Fibroblast of lung (primary cell): ENCODE data around the gene KRT76. TPM values are rescaled to one million over a fixed set of nuclear protein-coding genes. Genes with fewer than 3 reads are reported as not detected.

Experiments used
- DNase-seq, 2 donors: peaks; one replicate each; pipeline versions ENCODE4 v3.0.0 to v3.0.0-alpha.2; 2010; ENCODE audit warnings: low read depth in 2 of 2
- H2AFZ ChIP-seq: 2 replicates; pipeline ENCODE4 v1.5.1; 2012; ENCODE audit warnings: low read length, control low read depth, inconsistent platforms
- H3K27ac ChIP-seq: 2 replicates; pipeline ENCODE4 v1.5.1; 2011; ENCODE audit warnings: low read length, control low read depth; ENCODE audit not compliant: insufficient read depth
- H3K27me3 ChIP-seq: 2 replicates; pipeline ENCODE4 v1.5.1; 2011; ENCODE audit warnings: mild to moderate bottlenecking, low read length; ENCODE audit not compliant: control insufficient read depth, insufficient read depth
- H3K36me3 ChIP-seq: 2 replicates; pipeline ENCODE4 v1.5.1; 2011; ENCODE audit warnings: low read length; ENCODE audit not compliant: control insufficient read depth, insufficient read depth
- H3K4me1 ChIP-seq: 2 replicates; pipeline ENCODE4 v1.5.1; 2011; ENCODE audit warnings: low read length; ENCODE audit not compliant: control insufficient read depth, insufficient read depth; ENCODE audit errors: extremely low read depth
- H3K4me2 ChIP-seq: 2 replicates; pipeline ENCODE4 v1.5.1; 2011; ENCODE audit warnings: low read length, control low read depth; ENCODE audit not compliant: insufficient read depth; ENCODE audit errors: extremely low read depth
- H3K4me3 ChIP-seq, 4 experiments: fragments of 200-600 bp in 1 of 4; sonication (generic) in 1 of 4; replicated peaks in 1 of 4; 2 replicates each; pipeline ENCODE4 v1.5.1; 2011 to 2016; ENCODE audit warnings: low read length in 4 of 4, low read depth in 3 of 4, mild to moderate bottlenecking in 3 of 4, control low read depth in 2 of 4, inconsistent platforms in 1 of 4, mixed read lengths in 1 of 4; ENCODE audit not compliant: insufficient read depth in 1 of 4; ENCODE audit errors: control extremely low read depth in 1 of 4
- H3K79me2 ChIP-seq: 2 replicates; pipeline ENCODE4 v1.5.1; 2012; ENCODE audit warnings: mild to moderate bottlenecking, low read length, inconsistent platforms; ENCODE audit not compliant: control insufficient read depth, insufficient read depth
- H3K9ac ChIP-seq: 2 replicates; pipeline ENCODE4 v1.5.1; 2011; ENCODE audit warnings: mild to moderate bottlenecking, low read length, control low read depth; ENCODE audit not compliant: insufficient read depth
- H3K9me3 ChIP-seq: 2 replicates; pipeline ENCODE4 v1.5.1; 2012; ENCODE audit warnings: low read depth, low read length; ENCODE audit not compliant: control insufficient read depth, insufficient read depth
- H4K20me1 ChIP-seq: 2 replicates; pipeline ENCODE4 v1.5.1; 2011; ENCODE audit warnings: low read length; ENCODE audit not compliant: control insufficient read depth, insufficient read depth; ENCODE audit errors: extremely low read depth
- EZH2 ChIP-seq: IDR thresholded peaks from 2 replicates; pipeline ENCODE4 v1.5.1; 2012; ENCODE audit warnings: low read length, control low read depth, mild to moderate bottlenecking; ENCODE audit errors: missing control alignments
- polyA plus RNA-seq, 2 donors: library from polyadenylated mRNA; depleted of rRNA in 1 of 2; stranded (reverse) in 1 of 2; unstranded in 1 of 2; fragments of >200 nt; gene quantifications; 2 replicates each; pipeline ENCODE4 v1.2.1, GENCODE V29; 2011 to 2012; ENCODE audit warnings: missing spikeins in 1 of 2
- total RNA-seq: library from RNA; depleted of rRNA; stranded (reverse); fragments of >200 nt; gene quantifications from 2 replicates; pipeline ENCODE4 v1.2.1, GENCODE V29; 2014
- TF ChIP-seq, protein P1 (sequence below), 2 donors: IDR thresholded peaks in 1 of 2; conservative IDR thresholded peaks in 1 of 2; 1 replicate in 1 of 2; 2 replicates in 1 of 2; pipeline ENCODE4 v1.5.1; 2011 to 2012; ENCODE audit warnings: low read length in 2 of 2, control low read depth in 1 of 2, inconsistent platforms in 1 of 2, low read depth in 1 of 2, mild to moderate bottlenecking in 1 of 2

Gene KRT76
- total and polyA plus RNA-seq, 2 donors (not counting 1 experiment from before 2014, with no cell fraction given), result not detected

DNA sequence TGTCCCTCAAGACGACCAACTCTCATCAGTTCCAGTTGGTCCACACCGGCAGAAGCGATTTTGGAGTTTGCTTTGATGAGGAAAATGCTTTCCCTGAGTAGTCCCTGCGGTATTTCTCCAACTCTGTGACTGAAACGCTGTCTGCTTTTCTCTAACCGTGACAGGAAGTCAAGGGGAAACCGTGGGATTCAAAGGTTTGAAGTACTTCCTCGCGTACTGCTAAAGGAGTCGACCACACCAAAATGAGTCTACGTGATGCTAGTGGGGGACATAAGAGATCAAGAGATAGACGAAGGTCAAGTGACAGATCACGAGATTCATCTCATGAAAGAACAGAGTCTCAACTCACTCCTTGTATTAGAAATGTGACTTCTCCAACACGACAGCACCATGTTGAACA lies 28.6 kb downstream of the KRT76 start:
- DNase-seq, result no peak
- H3K9ac ChIP-seq, result no peak overlapping the region
- no peaks in the 10 kb centered on the region for H3K9me3 ChIP-seq
- no peaks in the 10 kb centered on the region for H3K36me3 ChIP-seq
- no peak overlapping the region for H2AFZ ChIP-seq
- H3K79me2 ChIP-seq, result no peaks in the 10 kb centered on the region
- H3K27ac ChIP-seq, result no peak overlapping the region
- no peaks in the 10 kb centered on the region for H4K20me1 ChIP-seq
- H3K4me1 ChIP-seq, result no peaks in the 10 kb centered on the region
- no peak for TF ChIP-seq EZH2
- TF ChIP-seq, protein P1, sequence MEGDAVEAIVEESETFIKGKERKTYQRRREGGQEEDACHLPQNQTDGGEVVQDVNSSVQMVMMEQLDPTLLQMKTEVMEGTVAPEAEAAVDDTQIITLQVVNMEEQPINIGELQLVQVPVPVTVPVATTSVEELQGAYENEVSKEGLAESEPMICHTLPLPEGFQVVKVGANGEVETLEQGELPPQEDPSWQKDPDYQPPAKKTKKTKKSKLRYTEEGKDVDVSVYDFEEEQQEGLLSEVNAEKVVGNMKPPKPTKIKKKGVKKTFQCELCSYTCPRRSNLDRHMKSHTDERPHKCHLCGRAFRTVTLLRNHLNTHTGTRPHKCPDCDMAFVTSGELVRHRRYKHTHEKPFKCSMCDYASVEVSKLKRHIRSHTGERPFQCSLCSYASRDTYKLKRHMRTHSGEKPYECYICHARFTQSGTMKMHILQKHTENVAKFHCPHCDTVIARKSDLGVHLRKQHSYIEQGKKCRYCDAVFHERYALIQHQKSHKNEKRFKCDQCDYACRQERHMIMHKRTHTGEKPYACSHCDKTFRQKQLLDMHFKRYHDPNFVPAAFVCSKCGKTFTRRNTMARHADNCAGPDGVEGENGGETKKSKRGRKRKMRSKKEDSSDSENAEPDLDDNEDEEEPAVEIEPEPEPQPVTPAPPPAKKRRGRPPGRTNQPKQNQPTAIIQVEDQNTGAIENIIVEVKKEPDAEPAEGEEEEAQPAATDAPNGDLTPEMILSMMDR (conservative IDR thresholded peaks at IDR 0.05 in 1 of 2, IDR thresholded peaks at IDR 0.05 in 1 of 2; ENCODE audit: low read depth in 1 of 2, low read length in 2 of 2), result no peak
- no peaks in the 10 kb centered on the region for H3K27me3 ChIP-seq
- H3K4me3 ChIP-seq, result no peak overlapping the region
- H3K4me2 ChIP-seq, result no peak overlapping the region

DNA sequence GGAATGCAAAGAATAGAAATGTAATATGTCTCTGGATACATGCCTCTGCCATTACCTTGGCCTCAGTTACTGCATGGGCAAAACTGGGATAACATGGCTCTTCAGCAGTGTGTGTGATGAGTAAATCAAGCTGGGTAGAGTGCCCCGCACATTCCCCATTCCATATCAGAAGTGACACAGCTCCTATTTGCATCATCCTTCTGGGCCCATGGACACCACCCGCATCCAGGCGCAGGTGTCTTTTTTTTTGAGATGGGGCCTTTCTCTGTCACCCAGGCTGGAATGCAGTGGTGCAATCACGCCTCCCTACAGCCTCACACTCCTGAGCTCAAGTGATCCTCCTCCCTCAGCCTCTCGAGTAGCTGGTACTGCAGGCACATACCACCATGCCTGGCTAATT lies 31.6 kb downstream of the KRT76 start:
- TF ChIP-seq, protein P1 (conservative IDR thresholded peaks at IDR 0.05 in 1 of 2, IDR thresholded peaks at IDR 0.05 in 1 of 2; ENCODE audit: low read depth in 1 of 2, low read length in 2 of 2), result no peak
- no peak for TF ChIP-seq EZH2
- Histone ChIP-seq H3K9ac (no peak overlapping the region), H3K4me1 (no peaks in the 10 kb centered on the region), H2AFZ (no peak overlapping the region), H3K4me2 (no peak overlapping the region), H3K9me3 (no peaks in the 10 kb centered on the region), H3K27ac (no peak overlapping the region), H3K79me2 (no peaks in the 10 kb centered on the region), H3K27me3 (no peaks in the 10 kb centered on the region), H3K36me3 (no peaks in the 10 kb centered on the region), H4K20me1 (no peaks in the 10 kb centered on the region), H3K4me3 (no peak overlapping the region)
- no peak for DNase-seq

DNA sequence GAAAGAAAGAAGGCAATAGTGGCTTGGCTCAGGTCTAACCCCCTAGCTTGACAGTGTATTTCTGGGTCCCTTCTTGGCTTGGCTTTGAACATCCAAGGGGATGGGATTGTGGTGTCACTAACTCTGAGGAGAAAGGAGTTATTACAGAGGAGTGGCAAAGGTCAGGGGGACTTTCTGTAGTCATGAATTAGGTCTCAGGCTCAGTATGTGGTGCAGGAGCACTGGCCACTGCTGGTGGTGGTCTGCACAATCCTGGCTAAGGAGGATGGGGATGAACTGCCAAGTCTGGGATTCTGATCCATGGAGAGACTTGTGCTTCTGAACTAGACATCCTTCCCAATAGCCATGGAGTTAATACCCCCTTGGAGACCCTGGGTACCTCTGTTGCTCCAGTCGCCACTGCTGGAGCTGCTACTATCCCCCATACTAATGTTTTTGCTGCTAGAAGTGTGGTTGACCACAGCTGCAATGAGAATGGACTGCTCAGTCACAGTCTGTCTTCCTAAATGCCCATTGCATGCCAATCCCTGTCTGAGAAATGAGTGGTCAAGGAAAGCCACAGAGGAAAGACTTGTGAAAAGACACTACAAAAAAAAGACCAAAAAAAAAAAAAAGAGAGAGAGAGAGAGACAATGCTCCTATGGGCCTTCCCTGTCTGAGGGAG lies 32.5 kb downstream of the KRT76 start:
- no peaks in the 10 kb centered on the region for H3K79me2 ChIP-seq
- no peak overlapping the region for H3K4me3 ChIP-seq
- H3K4me1 ChIP-seq, result no peaks in the 10 kb centered on the region
- no peak overlapping the region for H3K27ac ChIP-seq
- no peaks in the 10 kb centered on the region for H3K36me3 ChIP-seq
- no peak overlapping the region for H3K4me2 ChIP-seq
- TF ChIP-seq, protein P1 (conservative IDR thresholded peaks at IDR 0.05 in 1 of 2, IDR thresholded peaks at IDR 0.05 in 1 of 2; ENCODE audit: low read depth in 1 of 2, low read length in 2 of 2), result no peak
- no peak for TF ChIP-seq EZH2
- DNase-seq, result no peak
- no peak overlapping the region for H3K9ac ChIP-seq
- H4K20me1 ChIP-seq, result no peaks in the 10 kb centered on the region
- H3K9me3 ChIP-seq, result no peaks in the 10 kb centered on the region
- H3K27me3 ChIP-seq, result no peaks in the 10 kb centered on the region
- no peak overlapping the region for H2AFZ ChIP-seq
